ENCODE data around the gene COBL.
A peak's percentile ranks its signal among the peaks of the same experiment; 100 is the strongest.

Gene COBL

GRCh38 chr7:51189777-51190176 is 126.8 kb downstream of the COBL start:
- no peak for DNase-seq (ENCODE audit: low spot score)

GRCh38 chr7:51188987-51189386 is 127.6 kb downstream of the COBL start:
- DNase-seq (ENCODE audit: low spot score): no peak

- DNase-seq (ENCODE audit: low spot score): peak; percentile 85
These were observed 128.7 kb downstream of the COBL start for GRCh38 chr7:51187941-51188340.

GRCh38 chr7:51186531-51186930 is 130.1 kb downstream of the COBL start:
- DNase-seq (ENCODE audit: low spot score): no peak

GRCh38 chr7:51182636-51183166 is 133.9 kb downstream of the COBL start:
- DNase-seq (ENCODE audit: low spot score): no peak

GRCh38 chr7:51180092-51180491 is 136.5 kb downstream of the COBL start:
- DNase-seq (ENCODE audit: low spot score): no peak

- DNase-seq (ENCODE audit: low spot score): no peak
These were observed 140.6 kb downstream of the COBL start for GRCh38 chr7:51175992-51176388.

GRCh38 chr7:51175316-51175991 is 141.2 kb downstream of the COBL start:
- DNase-seq (ENCODE audit: low spot score): peak; percentile 35

GRCh38 chr7:51165337-51165736 is 151.3 kb downstream of the COBL start:
- no peak for DNase-seq (ENCODE audit: low spot score)

GRCh38 chr7:51162724-51163329 is 153.8 kb downstream of the COBL start:
- DNase-seq (ENCODE audit: low spot score): peak; percentile 64

- no peak for DNase-seq (ENCODE audit: low spot score)
These were observed 154.7 kb downstream of the COBL start for GRCh38 chr7:51161937-51162336.

- DNase-seq (ENCODE audit: low spot score): peak; percentile 73
These were observed 155.5 kb downstream of the COBL start for GRCh38 chr7:51160990-51161615.

- DNase-seq (ENCODE audit: low spot score): no peak
These were observed 156.2 kb downstream of the COBL start for GRCh38 chr7:51160411-51160810.

- DNase-seq (ENCODE audit: low spot score): no peak
These were observed 157.7 kb downstream of the COBL start for GRCh38 chr7:51158742-51159445.

GRCh38 chr7:51158211-51158610 is 158.4 kb downstream of the COBL start:
- no peak for DNase-seq (ENCODE audit: low spot score)

- DNase-seq (ENCODE audit: low spot score): no peak
These were observed 162.4 kb downstream of the COBL start for GRCh38 chr7:51154201-51154600.

- DNase-seq (ENCODE audit: low spot score): no peak
These were observed 163.9 kb downstream of the COBL start for GRCh38 chr7:51152706-51153200.

- no peak for DNase-seq (ENCODE audit: low spot score)
These were observed 165.2 kb downstream of the COBL start for GRCh38 chr7:51151455-51151854.

- no peak for DNase-seq (ENCODE audit: low spot score)
These were observed 166.4 kb downstream of the COBL start for GRCh38 chr7:51150193-51150592.

- no peak for DNase-seq (ENCODE audit: low spot score)
These were observed 168.4 kb downstream of the COBL start for GRCh38 chr7:51148216-51148615.

- DNase-seq (ENCODE audit: low spot score): no peak
These were observed 169.6 kb downstream of the COBL start for GRCh38 chr7:51146816-51147586.

- DNase-seq (ENCODE audit: low spot score): no peak
These were observed 172.4 kb downstream of the COBL start for GRCh38 chr7:51144178-51144577.
